Mesothelial cell of epicardium (in vitro differentiated cells): ENCODE results near the gene DNAH6. TPM values are rescaled to one million over a fixed set of nuclear protein-coding genes. Genes with fewer than 3 reads are reported as not detected.

ENCODE experiments used
- DNase-seq, 2 experiments: peaks; one replicate each; pipeline ENCODE4 v3.0.0; 2021; ENCODE audit warnings: low spot score in 2 of 2; ENCODE audit not compliant: unreplicated experiment in 2 of 2
- H3K27ac Mint-ChIP-seq: 2 replicates; pipeline ENCODE4 v1.8.0; 2021; ENCODE audit warnings: mixed read lengths
- H3K27me3 Mint-ChIP-seq: 2 replicates; pipeline ENCODE4 v1.8.0; 2021; ENCODE audit warnings: low read depth, mixed read lengths
- H3K36me3 Mint-ChIP-seq: 2 replicates; pipeline ENCODE4 v1.8.0; 2021; ENCODE audit warnings: mixed read lengths
- H3K4me1 Mint-ChIP-seq: 2 replicates; pipeline ENCODE4 v1.8.0; 2021; ENCODE audit warnings: mixed read lengths
- H3K4me3 Mint-ChIP-seq: 2 replicates; pipeline ENCODE4 v1.8.0; 2021; ENCODE audit warnings: mild to moderate bottlenecking, moderate library complexity, mixed read lengths
- H3K9me3 Mint-ChIP-seq: 2 replicates; pipeline ENCODE4 v1.8.0; 2021; ENCODE audit warnings: mixed read lengths
- total RNA-seq: library from RNA; stranded (reverse); gene quantifications from 3 replicates; pipeline ENCODE4 v1.2.1, GENCODE V29; 2021
- TF ChIP-seq, protein P1 (sequence below): fragments of 200-600 bp; sonication (generic); IDR thresholded peaks from one replicate; pipeline ENCODE4 v1.5.0; 2021; ENCODE audit warnings: antibody characterized with exemption; ENCODE audit not compliant: unreplicated experiment

The DNAH6 gene
- total RNA-seq, 1 donor from 2014 or later = 0.54 TPM

DNA sequence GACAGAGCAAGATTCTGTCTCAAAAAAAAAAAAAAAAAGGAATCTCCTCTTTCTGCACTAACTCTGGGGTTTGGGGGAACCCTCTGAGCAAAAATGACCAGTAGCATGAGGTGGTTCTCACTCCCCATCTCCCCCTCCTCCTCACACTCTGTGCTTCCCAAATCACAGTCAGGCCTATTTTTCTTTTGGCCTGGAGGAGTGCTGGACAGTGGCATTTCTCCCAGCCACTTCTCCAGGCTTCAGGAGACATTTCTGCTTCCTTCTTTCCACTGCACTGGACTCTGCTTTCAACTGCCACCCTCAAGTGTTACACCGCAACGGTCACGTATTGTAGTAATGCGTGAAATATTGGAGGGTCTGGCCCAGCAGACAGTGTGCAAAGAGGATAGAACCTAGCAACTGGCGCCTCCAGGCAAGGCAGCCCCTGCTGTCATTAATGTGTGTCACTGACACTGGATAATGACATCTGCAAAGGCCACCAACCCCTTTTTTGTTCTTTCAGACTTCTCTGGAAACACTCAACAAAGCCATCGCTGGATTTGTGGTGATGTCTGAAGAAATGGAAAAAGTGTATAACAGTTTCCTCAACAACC, 295.6 kb downstream of the DNAH6 start:
- Mint-ChIP-seq H3K27me3 (peaks cover 23% of the 10 kb centered on the region), H3K27ac (no peak overlapping the region), H3K4me3 (no peak overlapping the region), H3K9me3 (no peaks in the 10 kb centered on the region), H3K36me3 (no peaks in the 10 kb centered on the region), H3K4me1 (no peaks in the 10 kb centered on the region)
- TF ChIP-seq, protein P1, sequence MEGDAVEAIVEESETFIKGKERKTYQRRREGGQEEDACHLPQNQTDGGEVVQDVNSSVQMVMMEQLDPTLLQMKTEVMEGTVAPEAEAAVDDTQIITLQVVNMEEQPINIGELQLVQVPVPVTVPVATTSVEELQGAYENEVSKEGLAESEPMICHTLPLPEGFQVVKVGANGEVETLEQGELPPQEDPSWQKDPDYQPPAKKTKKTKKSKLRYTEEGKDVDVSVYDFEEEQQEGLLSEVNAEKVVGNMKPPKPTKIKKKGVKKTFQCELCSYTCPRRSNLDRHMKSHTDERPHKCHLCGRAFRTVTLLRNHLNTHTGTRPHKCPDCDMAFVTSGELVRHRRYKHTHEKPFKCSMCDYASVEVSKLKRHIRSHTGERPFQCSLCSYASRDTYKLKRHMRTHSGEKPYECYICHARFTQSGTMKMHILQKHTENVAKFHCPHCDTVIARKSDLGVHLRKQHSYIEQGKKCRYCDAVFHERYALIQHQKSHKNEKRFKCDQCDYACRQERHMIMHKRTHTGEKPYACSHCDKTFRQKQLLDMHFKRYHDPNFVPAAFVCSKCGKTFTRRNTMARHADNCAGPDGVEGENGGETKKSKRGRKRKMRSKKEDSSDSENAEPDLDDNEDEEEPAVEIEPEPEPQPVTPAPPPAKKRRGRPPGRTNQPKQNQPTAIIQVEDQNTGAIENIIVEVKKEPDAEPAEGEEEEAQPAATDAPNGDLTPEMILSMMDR = no peak
- DNase-seq = no peak

DNA sequence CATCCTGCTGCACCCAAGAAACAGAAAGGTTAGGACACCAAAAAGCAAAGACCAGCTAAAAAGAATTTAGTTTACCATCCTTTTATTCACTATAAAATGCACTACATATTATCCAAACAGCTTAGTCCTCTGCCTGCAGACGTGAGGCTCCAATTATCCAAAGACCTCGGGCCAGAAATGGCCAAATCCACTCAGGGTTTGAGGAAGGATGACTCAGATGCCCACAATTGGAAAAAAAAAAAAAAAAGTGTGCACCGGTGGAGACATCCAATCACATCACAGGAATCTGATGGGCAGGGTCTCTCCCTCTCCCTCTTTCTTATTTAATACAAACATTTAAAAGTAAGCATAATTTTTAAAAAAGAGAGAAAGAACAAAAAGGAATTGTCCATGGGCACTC, 298.8 kb downstream of the DNAH6 start:
- TF ChIP-seq, protein P1 = no peak
- no peak for DNase-seq
- Mint-ChIP-seq H3K4me3 (no peak overlapping the region), H3K4me1 (no peaks in the 10 kb centered on the region), H3K27ac (no peak overlapping the region), H3K27me3 (peaks cover 22% of the 10 kb centered on the region), H3K9me3 (no peaks in the 10 kb centered on the region), H3K36me3 (no peaks in the 10 kb centered on the region)

DNA sequence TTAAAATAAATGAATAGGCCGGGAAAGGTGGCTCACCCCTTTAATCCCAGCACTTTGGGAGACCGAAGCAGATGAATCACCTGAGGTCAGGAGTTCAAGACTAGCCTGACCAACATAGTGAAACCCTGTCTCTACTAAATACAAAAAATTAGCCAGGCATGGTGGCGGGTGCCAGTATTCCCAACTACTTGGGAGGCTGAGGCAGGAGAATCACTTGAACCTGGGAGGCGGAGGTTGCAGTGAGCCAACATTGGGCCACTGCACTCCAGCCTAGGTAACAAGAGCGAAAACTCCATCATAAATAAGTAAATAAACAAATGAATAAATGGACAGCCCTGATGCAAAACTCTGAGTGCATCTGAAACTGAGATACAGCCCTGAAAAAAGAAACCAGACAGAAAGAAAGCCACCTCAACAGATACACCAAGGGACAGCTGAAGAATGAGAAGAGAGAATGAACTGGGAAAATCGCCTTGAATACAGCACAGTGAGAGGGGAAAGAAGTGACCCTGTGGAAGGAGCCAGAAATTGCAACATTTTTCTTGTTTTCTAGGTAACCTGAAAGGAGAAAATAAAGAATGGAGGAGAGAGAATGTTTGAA, 300.2 kb downstream of the DNAH6 start:
- no peak for DNase-seq
- TF ChIP-seq, protein P1 = no peak
- peaks cover 22% of the 10 kb centered on the region for H3K27me3 Mint-ChIP-seq
- no peak overlapping the region for H3K4me3 Mint-ChIP-seq
- H3K36me3 Mint-ChIP-seq = no peaks in the 10 kb centered on the region
- H3K4me1 Mint-ChIP-seq = no peaks in the 10 kb centered on the region
- H3K9me3 Mint-ChIP-seq = no peaks in the 10 kb centered on the region
- no peak overlapping the region for H3K27ac Mint-ChIP-seq

DNA sequence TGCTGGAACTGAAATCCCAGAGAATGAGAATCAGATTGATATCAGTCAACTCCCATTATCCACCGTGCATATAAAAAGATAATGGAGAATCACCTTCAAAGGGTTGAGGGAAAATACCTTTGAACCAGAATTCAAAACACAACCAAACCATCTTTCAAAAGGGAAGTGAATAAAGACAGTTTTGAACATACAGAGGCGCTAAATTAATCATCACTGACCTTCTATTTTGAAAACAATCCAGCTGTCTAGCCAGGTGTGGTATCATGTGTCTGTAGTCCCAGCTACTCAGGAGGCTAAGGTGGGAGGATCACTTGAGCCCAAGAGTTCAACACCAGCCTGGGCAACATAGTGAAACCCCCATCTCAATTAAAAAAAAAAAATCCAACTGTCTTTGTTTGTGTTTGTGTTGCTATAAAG, 300.9 kb downstream of the DNAH6 start:
- DNase-seq = no peak
- Mint-ChIP-seq H3K4me3 (no peak overlapping the region), H3K27ac (no peak overlapping the region), H3K36me3 (no peaks in the 10 kb centered on the region), H3K9me3 (no peaks in the 10 kb centered on the region), H3K27me3 (peaks cover 22% of the 10 kb centered on the region), H3K4me1 (no peaks in the 10 kb centered on the region)
- TF ChIP-seq, protein P1 = no peak

DNA sequence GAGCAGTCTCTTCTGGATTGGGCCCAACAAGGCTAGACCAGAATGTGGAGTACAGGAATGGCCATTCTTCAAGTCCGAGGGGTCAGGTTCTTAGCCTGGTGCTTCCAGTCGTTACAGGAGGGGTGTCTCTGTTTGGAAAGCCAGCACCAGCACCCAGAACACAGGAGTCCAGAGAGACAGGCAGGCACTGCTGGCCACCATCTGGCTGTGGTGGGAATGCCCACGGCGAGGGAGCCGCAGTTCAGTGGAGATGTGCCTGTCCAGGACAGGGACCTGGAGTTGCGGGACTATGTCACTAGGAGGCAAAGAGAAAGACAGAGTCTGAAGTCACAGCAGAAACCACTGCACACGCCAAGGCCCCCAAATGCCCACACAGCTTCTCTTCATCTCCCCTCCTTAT, 305.5 kb downstream of the DNAH6 start:
- Mint-ChIP-seq H3K4me1 (no peaks in the 10 kb centered on the region), H3K36me3 (no peaks in the 10 kb centered on the region), H3K27me3 (peaks cover 4% of the 10 kb centered on the region), H3K4me3 (no peak overlapping the region), H3K27ac (no peak overlapping the region), H3K9me3 (no peaks in the 10 kb centered on the region)
- no peak for DNase-seq
- TF ChIP-seq, protein P1 = no peak
